B cell (primary cell): ENCODE results near the gene NCAN. TPM values are rescaled to one million over a fixed set of nuclear protein-coding genes. Genes with fewer than 3 reads are reported as not detected.
A peak's percentile ranks its signal among the peaks of the same experiment; 100 is the strongest.

ENCODE experiments used
- ATAC-seq: fragments of 200-7000 bp; cut with Tn5 transposase; one replicate; pipeline ENCODE4 v1.10.0; 2021; ENCODE audit warnings: low read depth, mild to moderate bottlenecking, moderate number of reproducible peaks, moderate library complexity
- CTCF ChIA-PET: fragments of 350-600 bp; sonication (Branson Sonifier 250); formaldehyde crosslinking; loops from one replicate; lab custom pipeline; 2021; ENCODE audit warnings: antibody characterized with exemption, inconsistent platforms; lab: Charles Lee
- POLR2A ChIA-PET: fragments of 350-600 bp; sonication (Branson Sonifier 250); formaldehyde crosslinking; loops from one replicate; lab custom pipeline; 2021; ENCODE audit warnings: antibody characterized with exemption; lab: Charles Lee
- DNase-seq: peaks from one replicate; pipeline ENCODE4 v3.0.0; 2013
- H2AFZ ChIP-seq: 2 replicates; pipeline ENCODE4 v1.6.1; 2012; ENCODE audit warnings: mild to moderate bottlenecking, low read depth, low read length; ENCODE audit not compliant: insufficient read depth, poor library complexity, severe bottlenecking
- H3K27ac ChIP-seq, 2 donors: 1 replicate in 1 of 2; 2 replicates in 1 of 2; pipeline ENCODE4 v1.5.1; 2012 to 2013; ENCODE audit warnings: low read length in 2 of 2, mild to moderate bottlenecking in 2 of 2, moderate library complexity in 1 of 2
- H3K27me3 ChIP-seq, 4 experiments: fragments of 200-600 bp in 1 of 4; sonication (generic) in 1 of 4; replicated peaks in 1 of 4; 1 replicate in 2 of 4; 2 replicates in 2 of 4; pipeline versions ENCODE4 v1.6.1 to v1.7.0; 2013 to 2016; ENCODE audit warnings: low read length in 3 of 4, mild to moderate bottlenecking in 2 of 4, mixed read lengths in 1 of 4, moderate library complexity in 1 of 4; ENCODE audit not compliant: insufficient read depth in 4 of 4, control insufficient read depth in 3 of 4; ENCODE audit errors: control extremely low read depth in 1 of 4
- H3K36me3 ChIP-seq, 2 experiments: replicated peaks in 1 of 2; 1 replicate in 1 of 2; 2 replicates in 1 of 2; pipeline versions ENCODE4 v1.6.1 to v1.7.1; 2013; ENCODE audit warnings: low read length in 1 of 2; ENCODE audit not compliant: insufficient read depth in 2 of 2, control insufficient read depth in 1 of 2; ENCODE audit errors: control extremely low read depth in 1 of 2, extremely low read depth in 1 of 2
- H3K4me1 ChIP-seq, 2 donors: fragments of 200-600 bp in 1 of 2; sonication (generic) in 1 of 2; 1 replicate in 1 of 2; 2 replicates in 1 of 2; pipeline versions ENCODE4 v1.5.1 to v1.6.1; 2013 to 2017; ENCODE audit warnings: low read length in 2 of 2; ENCODE audit not compliant: control insufficient read depth in 2 of 2, insufficient read depth in 2 of 2
- H3K4me2 ChIP-seq: replicated peaks from 2 replicates; pipeline ENCODE3; 2012; ENCODE audit warnings: mild to moderate bottlenecking, low read depth, low read length; ENCODE audit not compliant: poor library complexity, severe bottlenecking
- H3K4me3 ChIP-seq, 5 experiments: fragments of 200-600 bp in 1 of 5; sonication (generic) in 1 of 5; 1 replicate in 3 of 5; 2 replicates in 2 of 5; pipeline versions ENCODE4 v1.5.1 to v1.7.0; 2011 to 2016; ENCODE audit warnings: low read length in 4 of 5, mild to moderate bottlenecking in 4 of 5, low read depth in 2 of 5, control low read depth in 1 of 5, moderate library complexity in 1 of 5; ENCODE audit not compliant: insufficient read depth in 1 of 5; ENCODE audit errors: control extremely low read depth in 1 of 5, extremely low read depth in 1 of 5
- H3K79me2 ChIP-seq: fragments of 200-600 bp; sonication (generic); one replicate; pipeline ENCODE4 v1.6.0; 2016; ENCODE audit warnings: low read length; ENCODE audit not compliant: control insufficient read depth, insufficient read depth
- H3K9ac ChIP-seq: fragments of 200-600 bp; sonication (generic); 2 replicates; pipeline ENCODE4 v1.6.1; 2017; ENCODE audit warnings: mild to moderate bottlenecking, low read length, moderate library complexity
- H3K9me3 ChIP-seq, 3 donors: one replicate each; pipeline versions ENCODE4 v1.6.1 to v1.7.1; 2013; ENCODE audit warnings: low read length in 2 of 3; ENCODE audit not compliant: control insufficient read depth in 2 of 3, insufficient read depth in 1 of 3; ENCODE audit errors: control extremely low read depth in 1 of 3
- H4K20me1 ChIP-seq: 2 replicates; pipeline ENCODE4 v1.6.0; 2012; ENCODE audit warnings: mild to moderate bottlenecking, low read length; ENCODE audit not compliant: insufficient read depth, control insufficient read depth, poor library complexity, severe bottlenecking
- H3K27ac Mint-ChIP-seq: one replicate; pipeline ENCODE4 v1.8.0; 2021; ENCODE audit warnings: mixed read lengths
- H3K27me3 Mint-ChIP-seq: one replicate; pipeline ENCODE4 v1.8.0; 2021; ENCODE audit warnings: mixed read lengths
- H3K4me1 Mint-ChIP-seq: one replicate; pipeline ENCODE4 v1.8.0; 2021; ENCODE audit warnings: mixed read lengths
- H3K4me3 Mint-ChIP-seq: one replicate; pipeline ENCODE4 v1.8.0; 2021; ENCODE audit warnings: mixed read lengths
- H3K9me3 Mint-ChIP-seq: one replicate; pipeline ENCODE4 v1.8.0; 2022; ENCODE audit warnings: mixed read lengths; ENCODE audit not compliant: insufficient read depth
- EZH2 ChIP-seq: IDR thresholded peaks from 2 replicates; pipeline ENCODE4 v1.6.1; 2012; ENCODE audit warnings: borderline replicate concordance, low read depth, mild to moderate bottlenecking, moderate library complexity, low read length; ENCODE audit not compliant: insufficient read depth, poor library complexity, severe bottlenecking
- WGBS: methylation state at CpG from one replicate; pipeline ENCODE4 v1.1.5; 2013; ENCODE audit warnings: missing lambda C conversion rate; ENCODE audit not compliant: insufficient coverage; 5-methylcytosine and 5-hydroxymethylcytosine counted together
- intact Hi-C: fragments of 100-400 bp; cut with micrococcal nuclease; formaldehyde crosslinking; loops from one replicate; pipeline ENCODE4 v1.10.0; 2022
- polyA plus RNA-seq: library from polyadenylated mRNA; depleted of rRNA; stranded (reverse); fragments of >200 nt; gene quantifications from 2 replicates; pipeline ENCODE4 v1.2.3, GENCODE V29; 2012
- total RNA-seq, 2 donors: library from RNA; stranded (reverse); fragments of 120-200 nt in 1 of 2; gene quantifications; 1 replicate in 1 of 2; 2 replicates in 1 of 2; pipeline versions ENCODE4 v1.2.3 to v1.2.4, GENCODE V29; 2013 to 2022
- TF ChIP-seq, protein P1 (sequence below): fragments of 200-600 bp; IDR thresholded peaks from one replicate; pipeline ENCODE4 v1.8.0; 2022; ENCODE audit warnings: antibody characterized with exemption, mild to moderate bottlenecking

The NCAN gene
- total and polyA plus RNA-seq, 2 donors (not counting 1 experiment from before 2014, with no cell fraction given): 0.03 TPM; not detected in 1

DNA sequence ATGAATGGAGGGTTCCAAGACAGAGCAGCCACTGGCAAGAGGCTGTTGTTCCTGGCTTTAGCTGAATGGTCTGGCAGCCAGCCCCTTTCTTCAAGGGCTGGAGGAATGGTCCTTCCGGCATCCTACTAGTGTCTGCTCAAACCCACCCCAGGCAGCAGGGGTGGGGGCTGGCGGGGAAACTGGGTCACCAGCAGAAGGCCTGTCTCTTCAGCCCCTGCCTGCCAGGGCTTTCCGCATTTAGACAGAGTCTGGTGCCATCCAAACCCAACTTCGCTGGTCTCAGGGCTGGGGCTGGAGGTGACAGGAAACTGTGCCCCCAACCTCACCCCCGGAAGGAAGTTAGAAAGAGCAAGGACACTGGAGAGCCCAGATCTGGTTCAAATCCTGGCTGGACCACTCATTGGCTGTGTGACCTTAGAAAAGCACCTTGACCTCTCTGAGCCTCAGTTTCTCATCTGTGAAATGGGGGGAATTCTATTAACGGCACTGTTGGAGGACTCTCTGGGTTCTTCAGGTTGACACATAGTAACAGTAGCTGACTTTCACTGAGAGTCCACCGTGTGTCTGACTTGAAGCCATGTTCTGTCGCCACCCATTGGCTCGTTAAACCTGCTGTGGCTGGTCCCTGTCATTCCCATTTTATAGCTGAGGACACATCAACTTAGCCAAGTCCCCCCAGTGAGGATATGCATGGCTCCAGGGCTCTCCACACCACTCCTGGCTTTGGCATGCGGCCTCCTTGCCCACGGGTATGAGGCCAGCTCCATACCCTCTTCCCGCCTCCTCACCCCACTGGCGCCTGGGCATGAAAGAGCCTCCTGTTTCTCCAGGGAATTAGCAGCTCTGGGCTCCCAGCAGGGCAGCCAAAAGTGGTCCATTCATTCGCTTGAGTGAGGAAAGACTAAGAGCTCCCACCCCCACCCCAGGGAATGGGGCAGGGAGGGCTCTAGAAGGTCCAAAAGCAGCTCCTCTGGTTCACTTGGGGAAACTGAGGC lies 6.0 kb upstream of the NCAN start:
- 68% methylated on average over 11 of the region's 14 CpGs for WGBS

More for the DNA sequence above, 6.0 kb upstream of the NCAN start:
- Mint-ChIP-seq H3K27ac (no peak overlapping the region), H3K4me3 (no peak overlapping the region), H3K4me1 (peaks cover 30% of the 10 kb centered on the region), H3K9me3 (peaks cover 3% of the 10 kb centered on the region), H3K27me3 (peaks cover 14% of the 10 kb centered on the region)
- H3K4me3 ChIP-seq: no peak overlapping the region
- no peak for TF ChIP-seq EZH2
- TF ChIP-seq, protein P1, sequence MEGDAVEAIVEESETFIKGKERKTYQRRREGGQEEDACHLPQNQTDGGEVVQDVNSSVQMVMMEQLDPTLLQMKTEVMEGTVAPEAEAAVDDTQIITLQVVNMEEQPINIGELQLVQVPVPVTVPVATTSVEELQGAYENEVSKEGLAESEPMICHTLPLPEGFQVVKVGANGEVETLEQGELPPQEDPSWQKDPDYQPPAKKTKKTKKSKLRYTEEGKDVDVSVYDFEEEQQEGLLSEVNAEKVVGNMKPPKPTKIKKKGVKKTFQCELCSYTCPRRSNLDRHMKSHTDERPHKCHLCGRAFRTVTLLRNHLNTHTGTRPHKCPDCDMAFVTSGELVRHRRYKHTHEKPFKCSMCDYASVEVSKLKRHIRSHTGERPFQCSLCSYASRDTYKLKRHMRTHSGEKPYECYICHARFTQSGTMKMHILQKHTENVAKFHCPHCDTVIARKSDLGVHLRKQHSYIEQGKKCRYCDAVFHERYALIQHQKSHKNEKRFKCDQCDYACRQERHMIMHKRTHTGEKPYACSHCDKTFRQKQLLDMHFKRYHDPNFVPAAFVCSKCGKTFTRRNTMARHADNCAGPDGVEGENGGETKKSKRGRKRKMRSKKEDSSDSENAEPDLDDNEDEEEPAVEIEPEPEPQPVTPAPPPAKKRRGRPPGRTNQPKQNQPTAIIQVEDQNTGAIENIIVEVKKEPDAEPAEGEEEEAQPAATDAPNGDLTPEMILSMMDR: no peak
- H3K27me3 ChIP-seq: peaks cover 0 to 18% (median 4%) of the 10 kb centered on the region in 4 experiments
- no peak overlapping the region for H3K4me2 ChIP-seq
- no peaks in the 10 kb centered on the region for H3K36me3 ChIP-seq
- ChIA-PET CTCF (no interaction called here), POLR2A (interaction anchor here (0.6 kb wide), 1 partner anchor 9 kb away, joined by 3 read pairs; no protein-coding TSS in a partner anchor)
- no peaks in the 10 kb centered on the region for H4K20me1 ChIP-seq
- H2AFZ ChIP-seq: no peak overlapping the region
- H3K27ac ChIP-seq: no peak overlapping the region
- H3K9me3 ChIP-seq: peaks cover 0 to 14% (median 4%) of the 10 kb centered on the region in 3 donors
- peak; percentile 2 for DNase-seq
- H3K4me1 ChIP-seq: peaks cover 23 to 33% of the 10 kb centered on the region in 2 donors
- peaks cover 17% of the 10 kb centered on the region for H3K79me2 ChIP-seq
- H3K9ac ChIP-seq: no peak overlapping the region
- no peak for ATAC-seq
- intact Hi-C loops: no loop called here
